HG03442 (cell line): ENCODE measurements around the gene RBFOX1.

Experiments used
- ATAC-seq: cut with Tn5 transposase; IDR thresholded peaks from one replicate; pipeline ENCODE4 v1.9.1; 2021; ENCODE audit warnings: mild to moderate bottlenecking, moderate library complexity; ENCODE audit not compliant: unreplicated experiment

The RBFOX1 gene

DNA sequence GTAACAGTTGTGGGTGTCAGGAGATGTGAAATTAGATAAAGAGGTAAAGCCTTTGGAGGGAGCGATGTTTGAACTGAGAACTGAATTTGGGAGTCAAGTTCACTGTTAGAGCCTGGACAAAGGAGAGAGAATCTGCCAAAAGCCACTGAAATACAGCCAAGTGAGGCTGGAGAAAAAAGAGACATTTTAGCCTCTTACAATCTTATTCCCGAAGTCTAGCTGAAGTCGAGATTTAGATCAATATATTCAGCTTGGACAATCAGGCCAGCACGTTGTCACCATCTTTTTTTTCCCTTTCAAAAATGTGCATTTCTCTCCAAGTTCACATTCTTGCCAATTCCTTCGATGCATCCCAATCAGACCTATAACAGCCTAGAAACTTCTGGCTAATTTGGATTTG, 312.2 kb downstream of the RBFOX1 start:
- ATAC-seq = no peak

DNA sequence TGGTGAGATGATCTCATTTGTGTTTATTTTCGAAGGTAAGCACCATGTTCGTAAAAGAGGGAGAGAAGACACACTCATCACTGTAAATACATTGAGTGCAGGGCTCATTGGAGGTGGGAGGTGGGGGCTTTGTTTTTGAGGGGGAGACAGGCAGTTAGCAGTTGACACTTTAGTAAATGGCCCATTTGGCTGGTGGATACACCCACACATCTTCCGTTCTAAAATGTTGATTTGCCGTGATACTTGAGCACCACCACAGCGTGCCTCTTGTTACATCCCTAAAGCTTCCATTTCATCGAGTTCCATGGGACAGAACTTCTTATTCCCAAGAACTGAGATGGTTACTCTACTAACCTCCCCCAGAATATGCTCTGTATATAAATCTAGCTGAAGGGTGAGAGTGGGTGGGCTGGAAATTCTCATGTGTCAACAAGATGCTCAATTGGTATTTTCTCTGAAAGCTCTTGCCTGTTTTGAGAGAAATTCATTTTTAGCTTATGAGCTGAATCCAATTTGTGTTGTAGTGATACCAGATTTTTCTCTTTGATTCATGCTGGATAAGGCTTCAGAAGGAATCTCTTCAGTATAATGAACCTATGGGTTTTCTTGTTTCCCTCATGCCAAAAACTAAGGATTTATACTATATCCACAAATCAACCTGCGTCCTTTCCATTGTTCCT, 314.3 kb downstream of the RBFOX1 start:
- no peak for ATAC-seq

DNA sequence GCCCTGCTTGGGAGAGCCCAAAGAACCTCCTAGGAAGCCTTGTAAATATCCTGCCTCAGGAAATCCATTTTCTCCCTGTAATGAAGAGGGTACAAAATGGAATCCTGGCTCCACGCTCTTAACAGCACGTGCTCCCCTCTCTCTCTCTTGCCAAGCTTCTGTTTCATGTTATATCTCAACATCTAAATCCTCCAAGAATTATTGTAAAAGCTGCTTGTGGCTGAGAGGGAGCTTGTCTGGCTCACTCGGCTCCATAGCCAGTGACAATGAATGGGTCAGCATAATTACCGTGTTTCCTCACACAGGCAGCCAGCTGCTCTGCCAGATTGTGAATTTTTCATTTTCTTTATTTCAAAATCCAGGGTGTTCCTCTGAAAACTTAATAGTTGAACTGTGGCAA, 317.8 kb downstream of the RBFOX1 start:
- no peak for ATAC-seq

DNA sequence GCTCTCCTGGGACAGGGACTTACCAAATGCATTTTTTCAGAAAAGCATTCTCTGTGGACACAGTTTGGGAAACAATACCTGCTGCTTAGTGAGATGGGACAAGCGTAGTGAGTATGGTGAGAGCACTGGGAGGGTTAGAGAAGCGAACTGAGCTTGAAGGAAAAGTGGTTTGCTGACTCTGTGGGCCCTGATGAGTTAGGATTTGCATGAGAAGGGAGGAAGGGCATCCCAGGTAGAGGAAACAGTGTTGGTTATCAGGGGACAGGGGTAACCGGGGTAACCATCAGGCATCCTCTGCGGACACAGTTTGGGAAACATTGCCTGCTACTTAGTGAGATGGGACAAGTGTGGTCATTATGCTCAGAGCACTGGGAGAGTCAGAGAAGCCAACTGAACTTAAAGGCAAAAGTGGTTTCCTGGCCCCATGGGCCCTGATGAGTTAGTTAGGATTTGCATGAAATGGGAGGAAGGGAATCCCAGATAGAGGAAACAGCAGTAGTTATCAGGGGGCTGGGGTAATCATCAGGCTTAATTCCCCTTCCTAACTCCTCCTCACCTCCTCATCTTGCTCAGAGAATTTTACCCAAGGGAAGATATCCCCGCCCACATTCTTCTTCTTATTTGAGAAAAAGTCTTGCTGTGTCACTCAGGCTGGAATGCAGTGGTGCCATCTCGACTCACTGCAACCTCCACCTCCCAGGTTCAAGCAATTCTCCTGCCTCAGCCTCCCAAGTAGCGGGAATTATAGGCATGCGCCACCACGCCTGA, 319.3 kb downstream of the RBFOX1 start:
- ATAC-seq = no peak

DNA sequence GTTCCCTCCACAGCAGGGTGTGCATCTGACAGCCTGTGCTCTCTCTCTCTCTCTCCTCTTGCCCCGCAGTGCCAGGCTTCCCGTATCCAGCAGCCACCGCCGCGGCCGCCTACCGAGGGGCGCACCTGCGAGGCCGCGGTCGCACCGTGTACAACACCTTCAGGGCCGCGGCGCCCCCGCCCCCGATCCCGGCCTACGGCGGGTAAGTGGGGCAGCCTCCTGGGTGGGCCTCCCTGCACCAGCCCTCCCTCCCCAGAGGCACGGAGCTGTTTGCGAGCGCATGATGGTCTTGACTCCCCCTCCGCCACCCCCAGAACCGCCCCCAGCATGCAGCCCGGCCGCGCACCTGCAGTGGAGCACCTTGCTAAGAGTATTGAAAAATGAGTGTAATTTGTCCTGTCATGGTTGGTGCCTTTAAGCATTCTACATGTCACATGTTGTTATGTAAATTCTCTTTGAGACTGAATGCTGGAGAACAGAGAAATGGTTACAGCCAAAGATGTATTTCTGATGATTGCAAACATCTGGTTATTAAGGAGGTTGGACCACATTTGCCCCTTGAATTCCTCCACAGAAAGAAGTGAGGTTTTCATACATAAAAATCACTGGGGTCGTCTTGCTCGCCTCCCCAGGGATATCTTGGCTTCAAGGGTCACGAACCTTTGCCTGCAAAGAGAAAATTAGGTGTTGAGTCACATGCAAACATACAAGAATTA, 321.3 kb downstream of the RBFOX1 start:
- ATAC-seq = no peak

DNA sequence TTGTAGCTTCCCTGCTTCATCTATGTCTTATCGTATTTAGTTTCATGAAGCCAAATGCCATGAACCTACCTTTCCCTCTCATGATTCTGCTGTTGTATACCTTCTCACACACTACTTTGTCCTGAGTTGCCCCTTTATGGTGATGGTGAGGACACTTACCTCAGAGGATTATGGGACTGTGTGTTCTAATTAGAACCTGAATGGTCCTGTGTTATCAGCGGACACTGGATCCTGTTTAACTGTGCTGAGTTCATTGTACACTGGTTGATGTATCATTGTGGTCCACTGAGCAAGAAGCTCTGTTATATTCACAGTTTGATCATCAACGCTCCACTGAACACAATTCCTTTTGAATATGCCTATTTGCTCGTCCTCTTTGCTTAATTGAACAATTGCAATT, 343.0 kb downstream of the RBFOX1 start:
- no peak for ATAC-seq

DNA sequence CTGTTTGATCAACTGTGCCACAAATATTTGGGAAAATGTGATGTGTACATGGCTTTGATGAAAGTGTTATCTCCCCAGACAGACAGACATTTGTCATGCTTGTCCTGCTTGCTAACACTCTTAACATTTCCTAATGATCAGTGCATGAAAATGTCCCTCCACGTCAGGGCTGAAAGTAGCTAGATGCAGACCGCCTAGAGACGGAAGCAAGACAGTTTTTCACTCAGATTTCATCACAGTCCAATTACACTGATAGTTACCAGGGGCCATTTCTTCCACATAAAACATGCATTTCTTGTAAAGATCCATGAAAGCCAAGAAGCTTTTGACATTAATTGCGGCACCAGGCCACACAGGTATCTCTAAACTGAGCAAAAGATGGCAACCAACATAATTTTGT, 347.7 kb downstream of the RBFOX1 start:
- ATAC-seq = no peak

DNA sequence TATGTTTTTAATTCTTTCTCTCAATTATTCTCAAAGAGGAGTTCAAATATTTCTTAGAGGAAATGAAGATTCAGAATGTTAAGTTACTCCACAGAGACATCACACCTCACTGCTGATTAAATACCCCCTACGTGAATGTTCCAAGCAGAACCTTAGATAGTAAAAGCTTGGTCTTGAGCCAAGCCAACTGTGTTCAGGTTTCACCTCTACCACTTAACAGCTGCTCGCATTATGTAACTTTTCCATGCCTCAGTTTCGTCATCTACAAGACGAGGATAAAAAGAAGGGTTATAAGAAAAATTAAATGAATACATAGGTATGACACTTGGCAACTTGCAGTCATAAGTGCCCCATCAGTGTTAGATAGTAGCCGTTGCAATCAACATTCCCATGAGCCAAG, 356.2 kb downstream of the RBFOX1 start:
- no peak for ATAC-seq

DNA sequence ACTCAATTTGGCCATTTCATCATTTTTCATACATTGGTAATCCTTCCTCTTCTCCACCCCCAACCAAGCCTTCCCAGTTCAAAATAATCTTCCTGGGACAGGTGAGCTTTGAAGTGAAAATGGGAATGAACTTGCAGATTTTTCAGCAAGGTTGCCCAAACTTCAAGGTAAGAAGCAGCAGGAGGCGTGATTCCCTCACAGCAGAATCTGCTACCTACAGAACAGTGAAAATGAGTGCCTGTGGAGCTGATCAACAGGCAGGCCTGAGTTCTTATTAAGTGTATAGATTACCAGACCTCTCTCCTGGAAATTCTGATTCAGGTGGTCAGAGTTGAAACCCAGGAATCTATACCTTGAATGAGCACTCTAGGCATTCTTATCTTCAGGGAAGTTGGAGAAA, 356.6 kb downstream of the RBFOX1 start:
- no peak for ATAC-seq

DNA sequence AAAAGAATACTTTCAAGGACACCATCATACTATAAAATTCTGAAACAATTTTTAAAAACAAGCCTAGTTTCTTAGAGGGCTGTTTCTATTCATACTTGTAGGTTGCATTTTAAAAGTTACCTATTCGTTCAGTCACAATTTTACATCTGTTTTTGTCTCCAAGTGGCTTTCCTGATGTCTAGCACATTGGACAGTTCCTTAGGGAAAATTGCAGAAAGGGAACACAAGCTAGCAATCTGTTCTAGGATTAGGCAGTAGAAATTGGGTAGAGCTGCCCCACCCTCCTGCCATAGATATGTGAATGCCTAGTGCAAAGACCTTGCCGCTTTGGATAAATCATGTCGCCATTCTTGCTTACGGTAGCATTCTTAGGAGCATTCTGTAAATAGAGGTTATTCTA, 358.9 kb downstream of the RBFOX1 start:
- no peak for ATAC-seq

DNA sequence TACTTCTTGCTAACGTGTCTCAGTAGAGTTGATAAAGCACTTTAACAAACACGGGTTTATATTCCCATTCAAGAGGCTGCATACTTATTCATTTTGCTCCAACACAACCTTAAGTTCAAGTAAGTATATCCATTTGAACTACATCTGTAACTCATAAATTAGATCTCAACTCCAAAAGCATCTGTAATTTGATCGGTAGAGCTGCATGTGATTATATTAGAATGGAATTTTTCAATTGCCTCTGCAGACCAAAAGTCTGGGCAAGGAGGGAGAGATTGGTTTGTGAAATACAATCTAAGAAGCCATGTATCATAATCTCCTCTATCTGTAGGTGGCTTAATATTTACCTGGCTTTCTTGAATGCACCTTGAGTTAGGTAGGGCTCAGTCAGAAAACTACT, 371.0 kb downstream of the RBFOX1 start:
- no peak for ATAC-seq

DNA sequence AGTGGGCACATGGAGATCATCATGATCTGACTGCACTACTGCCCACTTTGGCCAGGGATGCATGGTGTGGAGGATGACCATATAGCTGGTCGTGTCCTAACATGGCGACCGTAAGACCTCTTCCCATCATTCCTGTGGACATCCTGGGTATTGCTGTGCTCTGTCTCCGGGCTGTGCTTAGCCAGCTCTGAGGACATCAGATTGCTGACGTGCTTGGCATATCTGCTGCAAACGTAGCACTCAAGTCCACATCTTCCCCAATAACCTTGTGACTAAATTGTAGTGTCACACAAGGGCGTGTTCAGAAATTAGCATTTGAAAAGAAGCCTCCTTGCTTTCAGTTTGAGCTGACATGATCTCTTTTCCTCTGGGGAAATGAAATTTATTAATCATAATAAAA, 373.2 kb downstream of the RBFOX1 start:
- no peak for ATAC-seq

DNA sequence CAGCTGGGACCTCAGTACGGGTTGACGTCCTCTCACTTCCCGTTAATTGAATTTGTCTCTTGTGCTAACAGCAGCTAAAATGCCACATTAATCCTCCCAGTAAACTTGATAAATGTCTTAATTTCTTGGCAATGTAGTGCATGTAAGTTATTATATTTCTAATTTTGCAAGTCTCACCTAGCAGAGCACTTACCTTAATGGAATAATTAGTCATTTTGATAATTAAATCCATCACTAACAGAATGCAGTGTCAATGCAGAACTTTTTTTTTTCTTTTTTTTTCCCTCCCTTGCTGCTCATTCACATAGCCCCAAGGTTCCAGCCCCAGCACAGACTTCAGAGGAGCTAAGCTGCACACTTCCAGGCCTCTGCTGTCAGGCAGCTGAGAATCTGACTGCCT, 376.5 kb downstream of the RBFOX1 start:
- ATAC-seq = no peak

DNA sequence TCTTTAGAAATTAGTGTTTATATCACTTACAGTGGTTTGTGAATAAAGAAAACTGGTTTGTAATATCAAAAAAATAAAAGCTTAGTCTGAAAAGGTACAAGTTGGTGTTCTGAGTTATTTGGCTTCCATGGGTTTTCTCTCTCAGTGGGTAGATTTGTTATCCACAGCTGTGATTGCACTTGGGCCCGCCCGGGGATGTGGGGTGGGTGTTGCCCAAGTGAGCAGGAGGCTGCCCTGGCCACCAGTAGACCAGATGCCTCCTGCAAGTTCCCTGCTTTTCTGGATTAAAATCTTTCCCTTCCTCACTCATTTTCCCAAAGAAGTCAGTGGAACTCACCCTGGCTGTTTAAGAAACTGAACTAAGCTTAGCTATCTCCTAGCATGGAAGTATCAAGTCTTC, 380.6 kb downstream of the RBFOX1 start:
- no peak for ATAC-seq

DNA sequence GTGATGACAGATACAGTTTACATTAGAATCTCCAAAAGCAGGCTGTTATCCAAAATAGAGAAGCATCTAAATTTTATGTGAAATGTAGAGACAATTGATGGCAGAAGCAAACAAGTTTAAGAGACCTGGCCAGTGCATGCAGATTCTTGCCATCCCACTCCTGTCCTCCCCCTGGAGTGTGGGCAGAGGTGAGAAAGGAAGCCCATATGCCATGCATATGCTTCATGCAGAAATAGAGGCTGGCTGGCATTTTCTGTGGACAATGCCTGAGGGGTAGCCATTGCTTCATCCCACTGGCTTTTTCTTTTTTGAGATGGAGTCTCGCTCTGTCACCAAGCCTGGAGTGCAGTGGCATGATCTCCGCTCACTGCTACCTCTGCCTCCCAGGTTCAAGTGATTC, 382.1 kb downstream of the RBFOX1 start:
- ATAC-seq = no peak

DNA sequence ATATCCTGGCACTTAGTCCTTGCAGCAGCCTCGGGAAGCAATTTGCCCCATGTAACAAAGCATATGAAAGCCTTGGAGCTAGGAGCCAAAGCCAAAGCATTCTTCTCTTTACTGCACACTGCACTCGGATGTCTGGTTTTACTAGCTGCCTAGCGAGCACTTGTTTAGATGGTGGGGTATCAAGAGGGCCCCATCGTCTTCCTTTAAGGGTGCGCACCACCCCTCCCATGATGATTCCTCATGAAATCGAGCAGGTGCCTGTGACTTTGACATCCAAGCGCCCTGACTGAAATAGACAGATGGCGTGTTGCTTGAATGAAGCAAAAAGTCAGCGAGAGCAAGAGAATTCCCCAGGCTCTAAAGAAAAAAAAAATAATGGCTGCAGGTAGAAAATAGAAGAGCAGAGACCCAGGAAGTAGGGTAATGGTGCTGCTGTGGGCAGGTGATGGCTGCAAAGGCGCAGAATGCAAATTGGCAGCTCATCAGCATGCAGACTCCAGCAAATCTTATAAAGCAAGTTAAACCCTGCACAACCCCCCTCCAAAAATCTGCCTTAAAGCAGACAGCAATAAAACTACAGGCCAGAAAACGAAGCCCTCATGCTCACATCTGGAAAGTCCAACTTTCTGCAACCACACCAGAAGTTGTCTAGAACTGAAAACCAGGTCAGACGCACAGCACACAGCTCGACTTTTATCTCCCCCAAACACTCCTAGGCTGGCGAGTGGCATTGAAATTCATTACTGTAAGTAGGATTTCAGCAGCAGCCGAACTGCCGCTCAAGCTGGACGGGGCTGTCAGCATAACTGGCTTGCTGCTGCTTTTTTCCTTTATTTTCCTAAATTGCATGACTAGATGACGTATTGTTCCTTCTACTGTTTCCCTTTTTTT, 384.3 kb downstream of the RBFOX1 start:
- ATAC-seq = no peak

DNA sequence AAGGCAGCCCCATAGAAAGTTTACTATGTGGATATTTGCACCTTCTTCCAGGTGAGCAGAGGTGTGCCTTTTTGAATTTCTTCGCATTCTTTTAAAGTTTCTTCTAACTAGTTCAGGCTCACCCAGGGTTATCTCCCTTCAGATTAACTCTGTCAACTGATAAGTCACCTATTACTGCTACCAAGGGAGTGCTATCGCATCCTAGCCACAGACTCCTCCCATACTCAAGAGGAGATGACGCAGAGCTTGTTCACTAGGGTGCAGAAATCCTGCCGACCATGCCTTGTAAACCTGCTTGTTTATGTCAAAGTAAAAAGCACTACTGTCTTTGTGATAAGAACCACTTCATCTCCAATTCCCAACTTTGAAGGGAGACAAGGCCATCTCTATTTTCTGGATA, 390.1 kb downstream of the RBFOX1 start:
- ATAC-seq = no peak

DNA sequence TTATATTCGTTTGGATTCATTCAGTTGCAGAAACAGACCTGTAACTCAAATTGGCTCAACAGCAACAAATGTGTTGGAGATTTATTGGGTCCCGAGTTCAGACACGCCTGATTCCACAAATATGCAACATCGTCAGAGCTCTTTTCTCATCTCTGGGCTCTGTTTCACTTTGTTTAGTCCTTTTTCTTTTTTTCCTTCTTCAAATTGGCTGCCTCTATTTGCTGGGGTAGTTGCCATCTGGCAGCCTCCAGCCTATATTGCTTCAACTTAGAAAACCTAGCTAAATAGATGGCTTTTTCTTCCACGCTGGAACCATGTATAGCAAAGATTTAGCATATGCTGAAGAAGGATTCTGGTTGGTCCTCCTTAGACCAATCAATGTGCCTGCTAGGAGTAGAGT, 398.5 kb downstream of the RBFOX1 start:
- no peak for ATAC-seq

DNA sequence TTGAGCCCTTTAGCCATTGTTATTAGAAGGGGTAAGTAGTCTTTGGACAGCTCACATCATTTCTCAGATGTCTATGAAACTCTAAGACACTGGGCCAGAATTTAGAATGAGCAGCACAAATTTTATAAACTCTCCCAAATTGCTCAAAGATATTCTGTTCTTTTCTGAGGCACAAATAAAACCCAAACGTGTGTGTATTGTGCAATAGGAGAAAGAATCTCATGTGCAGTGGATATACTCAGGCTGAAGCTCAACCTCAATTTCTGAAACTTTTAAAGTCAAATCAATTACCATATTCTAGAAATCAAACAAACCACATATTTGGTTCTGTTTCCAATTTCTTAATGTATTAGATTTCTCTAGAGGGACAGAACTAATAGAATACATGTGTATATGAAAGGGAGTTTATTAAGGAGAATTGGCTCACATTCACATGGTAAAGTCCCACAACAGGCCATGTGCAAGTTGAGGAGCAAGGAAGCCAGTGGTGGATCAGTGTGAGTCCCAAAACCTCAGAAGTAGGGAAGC, 403.6 kb downstream of the RBFOX1 start:
- ATAC-seq = no peak

DNA sequence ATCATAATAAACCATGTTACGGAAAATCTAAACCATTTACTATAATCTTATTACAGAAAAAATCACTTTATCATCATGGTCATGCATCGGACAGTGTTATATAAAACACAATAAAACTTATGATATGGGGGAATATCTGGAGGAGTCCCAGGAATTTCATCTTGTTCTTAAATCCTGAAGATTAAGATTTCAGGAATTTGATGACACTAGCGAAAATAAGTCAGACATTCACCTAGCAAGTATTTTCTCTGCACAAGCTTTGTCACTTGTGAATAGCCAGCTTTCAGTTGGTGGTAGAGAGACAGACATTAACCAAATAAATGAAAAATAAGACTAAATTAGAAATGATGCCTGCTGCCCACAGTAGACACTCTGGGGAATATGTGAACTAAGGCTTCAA, 410.0 kb downstream of the RBFOX1 start:
- ATAC-seq = no peak
